ENCODE results near the gene RBM18.

The RBM18 gene

DNA sequence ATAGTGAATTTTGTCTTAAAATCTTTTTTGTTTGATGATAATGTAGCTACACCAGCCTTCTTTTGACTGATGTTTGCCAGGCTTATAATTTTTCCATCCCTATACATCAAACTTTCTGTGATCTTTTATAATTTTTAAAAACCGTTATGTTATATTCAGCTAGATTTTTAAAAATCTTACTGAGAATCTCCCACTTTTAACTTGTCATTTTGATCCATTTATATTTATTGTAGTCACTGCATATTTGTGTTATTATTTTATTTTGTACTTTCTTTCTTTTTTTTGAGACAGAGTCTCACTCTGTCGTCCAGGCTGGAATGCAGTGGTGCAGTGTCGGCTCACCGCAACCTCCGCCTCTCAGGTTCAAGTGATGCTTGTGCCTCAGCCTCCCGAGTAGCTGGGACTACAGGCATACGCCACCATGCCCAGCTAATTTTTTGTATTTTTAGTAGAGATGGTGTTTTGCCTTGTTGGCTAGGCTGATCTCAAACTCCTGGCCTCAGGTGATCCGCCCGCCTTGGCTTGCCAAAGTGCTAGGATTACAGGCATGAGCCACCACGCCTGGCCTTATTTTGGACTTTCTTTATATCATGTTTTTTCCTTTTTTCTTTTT, 12.8 kb upstream of the RBM18 start:
- no peak for DNase-seq (ENCODE audit: low read depth in 1 of 2, low spot score in 1 of 2)
- no peak for TF ChIP-seq JUND (IDR thresholded peaks at IDR 0.05; ENCODE audit: low read depth)
- in situ Hi-C loops (cut with HindIII; ENCODE audit: low pct_unique_long_range_greater_than_20kb, low sequenced_read_pairs) = no loop called here

DNA sequence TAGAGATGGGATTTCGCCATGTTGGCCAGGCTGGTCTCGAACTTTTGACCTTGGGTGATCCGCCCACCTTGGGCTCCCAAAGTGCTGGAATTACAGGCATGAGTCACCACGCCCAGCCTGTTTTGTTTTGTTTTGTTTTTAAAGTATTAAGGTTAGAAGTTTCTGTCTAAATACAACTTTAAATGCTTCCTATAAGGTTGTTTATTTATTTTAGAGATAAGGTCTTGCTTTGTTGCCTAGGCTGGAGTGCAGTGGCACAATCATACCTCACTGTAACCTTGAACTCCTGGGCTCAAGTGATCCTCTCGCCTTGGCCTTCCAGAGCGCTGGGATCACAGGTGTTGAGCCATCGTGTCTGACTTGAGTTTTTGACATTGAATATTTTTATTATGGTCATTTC, 11.5 kb upstream of the RBM18 start:
- in situ Hi-C loops (cut with HindIII; ENCODE audit: low pct_unique_long_range_greater_than_20kb, low sequenced_read_pairs) = no loop called here
- TF ChIP-seq JUND (IDR thresholded peaks at IDR 0.05; ENCODE audit: low read depth) = no peak
- no peak for DNase-seq (ENCODE audit: low read depth in 1 of 2, low spot score in 1 of 2)

DNA sequence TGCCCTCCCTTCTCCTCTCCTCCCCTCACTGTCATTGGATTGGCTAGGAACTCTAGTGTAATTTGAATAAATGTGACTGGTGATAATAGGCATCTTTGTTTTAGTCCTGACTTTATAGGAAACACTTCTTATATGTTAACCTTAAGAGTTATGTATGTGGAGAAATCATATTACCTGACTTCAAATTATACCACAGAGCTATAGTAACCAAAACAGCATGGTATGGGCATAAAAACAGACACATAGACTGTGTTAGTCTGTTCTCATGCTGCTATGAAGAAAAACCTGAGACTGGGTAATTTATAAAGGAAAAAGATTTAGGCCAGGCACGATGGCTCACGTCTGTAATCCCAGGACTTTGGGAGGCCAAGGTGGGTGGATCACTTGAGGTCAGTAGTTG, 9.4 kb upstream of the RBM18 start:
- TF ChIP-seq JUND (IDR thresholded peaks at IDR 0.05; ENCODE audit: low read depth) = no peak
- no peak for DNase-seq (ENCODE audit: low read depth in 1 of 2, low spot score in 1 of 2)
- in situ Hi-C loops (cut with HindIII; ENCODE audit: low pct_unique_long_range_greater_than_20kb, low sequenced_read_pairs) = no loop called here

DNA sequence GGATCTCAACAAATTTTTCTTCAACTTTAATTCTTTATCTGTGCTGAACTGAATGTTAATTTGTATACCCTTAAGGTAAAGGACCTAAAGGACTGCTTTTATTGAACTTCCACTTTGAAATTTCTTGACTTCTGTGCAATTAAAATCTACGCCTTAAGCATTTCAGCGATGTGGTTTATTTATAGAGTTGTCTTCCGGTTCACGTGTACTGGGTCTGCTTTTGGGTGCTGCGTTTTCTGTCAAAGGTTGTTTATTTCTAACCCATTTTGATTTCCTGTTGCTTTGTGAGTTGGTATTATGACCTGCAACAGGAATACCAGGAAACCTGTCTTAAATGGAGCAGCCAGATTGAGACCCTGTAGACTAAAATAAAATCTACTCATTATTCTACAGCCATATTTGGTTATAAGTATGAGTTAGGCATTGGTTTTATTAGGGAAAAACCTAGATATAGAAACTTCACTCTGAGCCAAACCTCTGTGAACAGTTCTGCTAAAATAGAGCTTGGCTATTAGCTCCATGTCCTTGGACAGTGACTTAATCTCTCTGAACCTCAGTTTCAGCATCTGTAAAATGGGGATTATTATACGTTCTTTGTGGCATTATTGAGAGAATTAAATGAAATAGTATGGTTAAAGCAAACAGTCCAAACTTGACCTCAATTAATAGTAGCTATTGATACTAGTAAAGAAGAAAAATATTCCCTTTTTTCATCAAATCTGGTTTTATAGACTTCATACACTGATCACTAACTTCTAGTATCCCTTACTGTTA, 3.6 kb upstream of the RBM18 start:
- in situ Hi-C loops (cut with HindIII; ENCODE audit: low pct_unique_long_range_greater_than_20kb, low sequenced_read_pairs) = no loop called here
- no peak for TF ChIP-seq JUND (IDR thresholded peaks at IDR 0.05; ENCODE audit: low read depth)
- DNase-seq (ENCODE audit: low read depth in 1 of 2, low spot score in 1 of 2) = no peak

DNA sequence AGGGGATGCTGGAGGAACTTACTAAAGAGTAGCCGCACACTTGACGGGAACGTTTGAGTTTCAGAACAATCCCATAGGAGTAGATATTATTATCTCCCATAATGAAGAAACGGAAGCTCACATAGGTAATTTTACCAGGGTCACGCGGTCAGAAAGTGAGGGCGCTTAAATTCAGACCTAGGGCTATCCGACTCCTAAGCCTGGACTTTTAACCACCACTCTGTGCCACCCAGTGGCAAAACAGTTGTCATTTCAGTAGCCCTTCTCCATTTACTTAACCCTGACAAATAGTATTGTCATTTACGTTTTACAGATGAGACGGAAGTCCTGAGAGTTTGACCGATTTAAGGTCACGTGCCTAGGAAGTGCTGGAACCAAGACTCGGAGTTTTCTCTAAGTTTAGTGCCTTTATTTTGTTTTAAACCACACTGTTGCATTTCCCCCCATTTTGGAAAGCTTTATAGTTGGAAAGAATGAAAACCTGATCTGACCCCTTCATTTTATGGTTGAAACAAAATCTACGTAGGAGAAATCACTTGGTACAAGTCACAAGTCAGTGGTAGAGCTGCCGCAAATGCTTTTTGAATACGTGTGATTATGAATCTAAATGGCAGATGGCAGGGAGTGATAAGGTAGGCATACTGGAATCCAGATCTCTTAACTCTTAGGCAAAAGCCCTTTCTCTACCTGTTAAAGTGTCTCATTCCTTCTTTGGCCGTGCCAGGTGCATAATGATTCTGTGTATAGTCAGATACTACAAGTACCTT, 692 bp upstream of the RBM18 start:
- in situ Hi-C loops (cut with HindIII; ENCODE audit: low pct_unique_long_range_greater_than_20kb, low sequenced_read_pairs) = no loop called here

DNA sequence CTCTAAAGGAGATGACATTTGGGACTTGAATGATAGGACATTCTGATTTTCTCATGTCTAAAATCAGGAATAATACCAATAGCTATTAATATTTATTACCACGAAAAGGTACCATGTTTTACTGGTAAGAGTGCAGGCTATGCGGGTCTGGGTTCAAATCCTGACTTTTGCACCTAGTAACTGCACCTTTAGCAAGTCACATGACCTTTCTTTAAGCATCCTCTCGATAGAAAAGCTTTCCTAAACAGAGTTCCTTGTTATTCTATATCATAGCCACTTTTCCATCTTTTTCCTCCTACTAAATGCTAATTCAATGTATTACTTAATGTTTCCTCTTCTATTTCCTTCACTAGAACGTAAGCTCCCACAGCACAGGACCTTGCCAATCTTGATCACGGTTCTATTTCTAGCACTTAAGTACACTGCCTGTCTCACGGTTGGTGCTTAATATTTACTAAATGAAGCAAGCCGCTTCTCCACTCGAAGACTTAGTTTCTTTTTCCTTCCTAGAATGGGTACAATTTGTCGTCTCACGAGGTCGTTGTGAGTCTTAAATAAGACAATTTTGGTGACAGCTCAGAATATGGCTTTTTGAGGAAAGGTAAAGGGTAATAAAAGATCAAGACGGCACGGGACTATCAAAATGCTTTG, 816 bp downstream of the RBM18 start:
- peak in 1 of 2 experiments; percentile 34 for DNase-seq (ENCODE audit: low read depth in 1 of 2, low spot score in 1 of 2)
- in situ Hi-C loops (cut with HindIII; ENCODE audit: low pct_unique_long_range_greater_than_20kb, low sequenced_read_pairs) = no loop called here
- TF ChIP-seq JUND (IDR thresholded peaks at IDR 0.05; ENCODE audit: low read depth) = no peak

More for the DNA sequence above, 692 bp upstream of the RBM18 start:
- DNase-seq (ENCODE audit: low read depth in 1 of 2, low spot score in 1 of 2) = peak in 1 of 2 experiments; percentile 85
- TF ChIP-seq JUND (IDR thresholded peaks at IDR 0.05; ENCODE audit: low read depth) = no peak

DNA sequence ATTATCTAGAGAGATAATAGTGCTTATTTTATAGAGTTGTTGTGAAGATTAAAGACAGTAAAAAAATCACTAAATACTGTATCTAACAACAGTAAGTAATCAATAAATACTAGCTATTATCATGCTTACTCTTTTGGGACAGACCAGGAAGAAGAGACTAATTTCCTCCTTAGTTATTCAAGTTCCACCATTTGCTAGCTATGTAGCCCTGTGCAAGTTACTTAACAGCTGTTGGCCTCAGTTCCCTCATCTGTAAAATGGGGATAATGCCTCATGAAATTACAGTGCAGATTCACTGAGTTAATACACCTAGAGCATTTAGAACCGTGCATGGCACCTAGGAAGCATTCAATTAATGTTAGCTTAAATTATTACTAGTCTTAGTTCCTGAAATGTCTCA, 2.6 kb downstream of the RBM18 start:
- no peak for TF ChIP-seq JUND (IDR thresholded peaks at IDR 0.05; ENCODE audit: low read depth)
- in situ Hi-C loops (cut with HindIII; ENCODE audit: low pct_unique_long_range_greater_than_20kb, low sequenced_read_pairs) = no loop called here
- no peak for DNase-seq (ENCODE audit: low read depth in 1 of 2, low spot score in 1 of 2)

DNA sequence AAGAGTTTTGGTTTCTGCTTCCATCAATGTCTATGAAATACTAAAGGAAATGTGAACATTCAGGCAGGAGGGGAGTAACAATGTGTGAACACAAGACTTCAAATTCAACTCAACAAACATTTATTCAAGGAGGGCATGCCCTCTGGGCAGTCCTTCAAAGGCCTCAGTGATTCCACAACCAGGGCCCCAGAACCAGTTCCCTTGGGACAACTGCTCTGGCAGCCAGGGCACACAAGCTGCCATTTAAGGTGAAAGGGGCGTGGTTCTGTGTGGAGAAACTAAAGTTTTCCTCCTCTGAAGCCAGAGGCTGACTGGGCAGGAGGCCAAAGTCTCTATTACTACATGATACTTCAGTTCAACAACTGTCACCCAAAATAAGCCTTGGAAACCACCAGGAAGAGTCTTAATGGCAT, 3.2 kb downstream of the RBM18 start:
- DNase-seq (ENCODE audit: low read depth in 1 of 2, low spot score in 1 of 2) = peak; percentile 69 to 96
- in situ Hi-C loops (cut with HindIII; ENCODE audit: low pct_unique_long_range_greater_than_20kb, low sequenced_read_pairs) = no loop called here
- no peak for TF ChIP-seq JUND (IDR thresholded peaks at IDR 0.05; ENCODE audit: low read depth)

DNA sequence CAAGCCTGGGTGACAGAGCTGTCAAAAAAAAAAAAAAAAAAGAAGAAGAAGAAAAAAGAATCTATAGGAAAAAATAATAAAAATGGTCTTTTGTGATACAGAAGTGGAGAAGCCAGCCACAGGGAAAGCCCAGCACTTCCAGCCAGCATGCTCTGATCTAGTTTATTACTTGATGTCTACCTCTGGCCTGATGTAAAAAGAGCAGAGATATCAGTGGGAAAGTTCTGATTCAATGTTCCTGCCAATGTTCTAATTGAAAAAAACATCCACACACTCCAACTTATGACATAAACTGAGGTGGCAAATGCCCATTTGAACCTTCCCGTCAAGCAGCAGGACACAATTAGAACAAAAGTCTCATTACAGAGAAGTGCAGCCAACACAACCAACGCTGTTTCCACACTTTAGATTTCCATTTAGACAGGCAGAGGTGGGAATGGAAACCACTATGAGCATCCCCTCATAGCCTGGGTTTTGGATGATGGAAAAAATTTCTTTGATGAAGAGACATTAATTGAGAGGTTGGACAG, 5.7 kb downstream of the RBM18 start:
- in situ Hi-C loops (cut with HindIII; ENCODE audit: low pct_unique_long_range_greater_than_20kb, low sequenced_read_pairs) = no loop called here
- no peak for TF ChIP-seq JUND (IDR thresholded peaks at IDR 0.05; ENCODE audit: low read depth)
- no peak for DNase-seq (ENCODE audit: low read depth in 1 of 2, low spot score in 1 of 2)

DNA sequence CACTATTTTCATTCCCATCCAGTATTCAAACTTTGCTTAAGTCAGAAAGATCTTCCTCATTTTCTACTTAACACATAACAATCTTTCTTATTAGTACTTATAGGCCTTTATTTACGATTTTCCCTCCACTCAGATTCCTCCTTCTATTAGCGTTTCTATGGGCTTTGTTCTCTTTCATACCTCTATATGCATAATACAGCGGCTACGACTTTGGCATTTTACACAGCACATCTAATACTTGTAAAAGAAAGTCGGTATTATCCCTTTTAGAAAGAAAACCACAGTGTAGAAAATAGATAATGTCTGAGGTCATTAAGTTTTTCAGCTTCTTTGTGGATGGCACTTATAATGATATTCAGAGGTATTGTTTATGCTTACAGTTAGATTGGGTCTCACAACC, 8.4 kb downstream of the RBM18 start:
- in situ Hi-C loops (cut with HindIII; ENCODE audit: low pct_unique_long_range_greater_than_20kb, low sequenced_read_pairs) = no loop called here
- no peak for DNase-seq (ENCODE audit: low read depth in 1 of 2, low spot score in 1 of 2)
- no peak for TF ChIP-seq JUND (IDR thresholded peaks at IDR 0.05; ENCODE audit: low read depth)

DNA sequence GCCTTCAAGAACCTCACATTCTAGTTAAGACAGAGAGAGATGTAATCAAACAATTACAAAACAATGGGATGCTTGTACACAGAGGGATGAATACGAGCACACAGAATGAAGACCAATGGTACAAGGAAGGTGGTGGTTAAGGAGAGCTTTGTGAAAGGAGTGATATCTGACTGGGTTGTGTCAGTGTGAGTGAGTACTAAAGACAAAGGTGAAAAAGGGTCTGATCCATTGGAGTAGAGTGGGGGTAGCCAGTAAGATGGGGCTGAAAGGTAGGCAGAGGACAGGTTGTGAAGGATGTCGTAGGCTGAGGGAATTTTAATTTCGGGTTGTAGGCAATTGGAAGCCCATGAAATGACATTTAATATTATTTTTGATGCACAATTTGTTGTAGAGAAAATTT, 9.9 kb downstream of the RBM18 start:
- TF ChIP-seq JUND (IDR thresholded peaks at IDR 0.05; ENCODE audit: low read depth) = no peak
- in situ Hi-C loops (cut with HindIII; ENCODE audit: low pct_unique_long_range_greater_than_20kb, low sequenced_read_pairs) = no loop called here
- no peak for DNase-seq (ENCODE audit: low read depth in 1 of 2, low spot score in 1 of 2)

DNA sequence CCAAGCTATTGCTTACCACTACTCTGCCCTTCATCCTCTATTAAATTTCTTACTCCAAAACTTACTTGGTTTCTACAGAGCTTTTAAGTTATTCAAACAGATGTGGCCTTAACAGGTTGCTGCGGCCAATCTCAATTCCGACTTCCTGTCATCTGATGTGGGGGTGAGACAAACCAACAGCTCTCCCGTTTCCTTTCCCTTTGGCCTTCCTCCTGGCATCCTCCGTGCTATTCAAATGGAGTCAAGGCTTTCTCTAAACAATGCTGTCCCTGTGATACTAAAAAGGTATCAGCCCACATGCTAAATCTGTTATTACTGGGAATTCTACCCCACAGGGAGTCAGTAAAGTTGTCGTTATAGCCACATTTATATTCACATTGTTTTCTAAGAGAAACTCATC, 11.8 kb downstream of the RBM18 start:
- no peak for DNase-seq (ENCODE audit: low read depth in 1 of 2, low spot score in 1 of 2)
- in situ Hi-C loops (cut with HindIII; ENCODE audit: low pct_unique_long_range_greater_than_20kb, low sequenced_read_pairs) = no loop called here
- no peak for TF ChIP-seq JUND (IDR thresholded peaks at IDR 0.05; ENCODE audit: low read depth)
